Progenitor cell of endocrine pancreas (in vitro differentiated cells): ENCODE measurements around the gene SPSB2. TPM values are rescaled to one million over a fixed set of nuclear protein-coding genes. Genes with fewer than 3 reads are reported as not detected.
A peak's percentile ranks its signal among the peaks of the same experiment; 100 is the strongest.
"Not testable (repeated sequence)": the region's sequence is repeated elsewhere in the genome, so short reads cannot be mapped to it uniquely, and the experiment has no call there.

Experiments
- DNase-seq: peaks from one replicate; pipeline ENCODE4 v3.0.0; 2021; ENCODE audit warnings: low spot score; ENCODE audit not compliant: unreplicated experiment
- H3K27ac Mint-ChIP-seq: 2 replicates; pipeline ENCODE4 v1.8.0; 2021; ENCODE audit warnings: mild to moderate bottlenecking, moderate library complexity, mixed read lengths
- H3K27me3 Mint-ChIP-seq: 2 replicates; pipeline ENCODE4 v1.8.0; 2021; ENCODE audit warnings: mixed read lengths
- H3K36me3 Mint-ChIP-seq: 2 replicates; pipeline ENCODE4 v1.8.0; 2022; ENCODE audit warnings: mixed read lengths; ENCODE audit not compliant: insufficient read depth
- H3K4me1 Mint-ChIP-seq: 2 replicates; pipeline ENCODE4 v1.8.0; 2021; ENCODE audit warnings: low read depth, mixed read lengths
- H3K4me3 Mint-ChIP-seq: 2 replicates; pipeline ENCODE4 v1.8.0; 2021; ENCODE audit warnings: low read depth, mild to moderate bottlenecking, moderate library complexity, mixed read lengths
- H3K9me3 Mint-ChIP-seq: 2 replicates; pipeline ENCODE4 v1.8.0; 2021; ENCODE audit warnings: low read depth, mixed read lengths
- total RNA-seq: library from RNA; stranded (reverse); gene quantifications from 2 replicates; pipeline ENCODE4 v1.2.1, GENCODE V29; 2021
- TF ChIP-seq, protein P1 (sequence below): fragments of 200-600 bp; sonication (generic); IDR thresholded peaks from one replicate; pipeline ENCODE4 v1.5.0; 2021; ENCODE audit warnings: antibody characterized with exemption, mild to moderate bottlenecking; ENCODE audit not compliant: unreplicated experiment

Gene SPSB2
- total RNA-seq, 1 donor from 2014 or later = 11.7 TPM

DNA sequence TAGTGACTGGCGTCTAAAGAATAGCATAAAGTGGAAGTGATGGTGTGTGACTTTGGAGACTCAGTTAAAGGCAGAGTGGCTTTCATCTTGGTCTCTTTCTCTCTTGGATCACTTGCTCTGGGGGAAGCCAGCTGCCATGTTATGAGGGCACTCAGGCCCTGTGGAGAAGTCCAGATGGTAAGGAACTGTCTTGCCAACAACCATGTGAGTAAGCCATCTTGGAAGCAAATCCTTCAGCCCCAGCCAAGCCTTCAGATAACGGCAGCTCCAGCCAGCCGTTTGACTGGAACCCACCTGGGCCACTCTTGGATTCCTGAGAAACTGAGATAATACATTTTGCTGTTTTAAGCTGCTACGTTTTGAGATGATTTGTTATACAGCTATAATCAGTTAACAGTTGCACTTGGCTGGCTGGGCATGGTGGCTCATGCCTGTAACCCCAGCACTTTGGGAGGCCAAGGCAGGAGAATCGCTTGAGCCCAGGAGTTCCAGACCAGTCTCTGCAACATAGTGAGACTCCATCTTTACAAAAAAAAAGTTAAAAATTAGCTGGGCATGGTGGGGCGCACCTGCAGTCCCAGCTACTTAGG lies 23.8 kb upstream of the SPSB2 start:
- TF ChIP-seq, protein P1, sequence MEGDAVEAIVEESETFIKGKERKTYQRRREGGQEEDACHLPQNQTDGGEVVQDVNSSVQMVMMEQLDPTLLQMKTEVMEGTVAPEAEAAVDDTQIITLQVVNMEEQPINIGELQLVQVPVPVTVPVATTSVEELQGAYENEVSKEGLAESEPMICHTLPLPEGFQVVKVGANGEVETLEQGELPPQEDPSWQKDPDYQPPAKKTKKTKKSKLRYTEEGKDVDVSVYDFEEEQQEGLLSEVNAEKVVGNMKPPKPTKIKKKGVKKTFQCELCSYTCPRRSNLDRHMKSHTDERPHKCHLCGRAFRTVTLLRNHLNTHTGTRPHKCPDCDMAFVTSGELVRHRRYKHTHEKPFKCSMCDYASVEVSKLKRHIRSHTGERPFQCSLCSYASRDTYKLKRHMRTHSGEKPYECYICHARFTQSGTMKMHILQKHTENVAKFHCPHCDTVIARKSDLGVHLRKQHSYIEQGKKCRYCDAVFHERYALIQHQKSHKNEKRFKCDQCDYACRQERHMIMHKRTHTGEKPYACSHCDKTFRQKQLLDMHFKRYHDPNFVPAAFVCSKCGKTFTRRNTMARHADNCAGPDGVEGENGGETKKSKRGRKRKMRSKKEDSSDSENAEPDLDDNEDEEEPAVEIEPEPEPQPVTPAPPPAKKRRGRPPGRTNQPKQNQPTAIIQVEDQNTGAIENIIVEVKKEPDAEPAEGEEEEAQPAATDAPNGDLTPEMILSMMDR = no peak
- Mint-ChIP-seq H3K4me3 (no peak overlapping the region), H3K27me3 (no peaks in the 10 kb centered on the region), H3K27ac (no peak overlapping the region), H3K4me1 (no peaks in the 10 kb centered on the region), H3K9me3 (no peaks in the 10 kb centered on the region), H3K36me3 (no peaks in the 10 kb centered on the region)
- DNase-seq = no peak

DNA sequence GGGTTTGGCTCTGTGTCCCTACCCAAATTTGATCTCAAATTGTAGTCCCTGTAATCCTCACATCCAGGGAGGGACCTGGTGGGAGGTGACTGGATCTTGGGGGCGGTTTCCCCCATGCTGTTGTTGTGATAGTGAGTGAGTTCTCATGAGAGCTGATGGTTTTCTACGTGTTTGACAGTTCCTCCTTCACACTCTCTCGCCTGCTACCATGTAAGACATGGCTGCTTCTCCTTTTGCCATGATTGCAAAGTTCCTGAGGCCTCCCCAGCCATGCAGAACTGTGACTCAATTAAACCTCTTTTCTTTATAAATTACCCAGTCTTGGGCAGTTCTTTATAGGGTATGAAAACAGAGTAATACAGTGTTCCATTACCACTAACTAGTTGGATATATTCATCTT lies 21.2 kb upstream of the SPSB2 start:
- TF ChIP-seq, protein P1 = no peak

DNA sequence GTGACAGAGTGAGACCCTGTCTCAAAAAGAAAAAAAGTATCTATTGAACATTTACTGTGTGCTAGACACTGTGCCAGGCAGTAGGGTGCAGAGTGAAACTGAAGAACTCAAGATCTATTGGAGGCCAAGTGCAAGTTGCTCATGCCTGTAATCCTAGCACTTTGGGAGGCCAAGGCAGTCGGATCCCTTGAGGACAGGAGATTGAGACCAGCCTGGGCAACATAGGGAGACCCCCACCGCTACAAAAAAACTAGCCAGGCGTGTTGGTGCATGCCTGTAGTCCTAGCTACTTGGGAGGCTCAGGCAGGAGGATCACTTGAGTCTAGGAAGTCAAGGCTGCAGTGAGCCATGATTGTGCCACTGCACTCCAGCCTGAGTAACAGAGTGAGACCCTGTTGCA lies 19.6 kb upstream of the SPSB2 start:
- H3K27ac Mint-ChIP-seq, H3K27me3 Mint-ChIP-seq, H3K4me3 Mint-ChIP-seq, DNase-seq, H3K9me3 Mint-ChIP-seq, H3K36me3 Mint-ChIP-seq: not testable (repeated sequence)
- H3K4me1 Mint-ChIP-seq = peaks cover 14% of the 10 kb centered on the region

More for the DNA sequence above, 21.2 kb upstream of the SPSB2 start:
- no peaks in the 10 kb centered on the region for H3K27me3 Mint-ChIP-seq
- H3K9me3 Mint-ChIP-seq = no peaks in the 10 kb centered on the region
- no peak overlapping the region for H3K27ac Mint-ChIP-seq
- no peak for DNase-seq
- no peaks in the 10 kb centered on the region for H3K36me3 Mint-ChIP-seq
- no peak overlapping the region for H3K4me3 Mint-ChIP-seq
- H3K4me1 Mint-ChIP-seq = peaks cover 9% of the 10 kb centered on the region

DNA sequence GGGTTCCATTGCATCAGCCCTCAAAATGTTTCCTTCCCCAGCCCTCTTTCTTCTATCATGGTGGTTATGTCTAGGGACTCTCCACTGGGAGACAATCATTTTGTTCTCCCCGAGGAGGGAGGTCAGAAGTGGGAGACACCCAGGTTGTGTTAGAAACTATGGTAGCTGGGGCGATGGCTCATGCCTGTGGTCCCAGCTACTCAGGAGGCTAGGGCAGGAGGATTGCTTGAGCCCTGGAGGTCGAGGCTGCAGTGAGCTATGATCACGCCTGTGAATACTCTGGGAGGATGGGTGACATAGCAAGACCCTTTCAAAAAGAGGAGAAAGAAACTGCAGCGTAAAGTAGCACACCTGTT lies 18.5 kb upstream of the SPSB2 start:
- no peak for DNase-seq
- Mint-ChIP-seq H3K36me3 (peaks cover 2% of the 10 kb centered on the region), H3K27me3 (no peaks in the 10 kb centered on the region), H3K9me3 (no peaks in the 10 kb centered on the region), H3K4me1 (peaks cover 22% of the 10 kb centered on the region), H3K27ac (peak overlapping the region; percentile 97), H3K4me3 (peak overlapping the region; percentile 70)
- TF ChIP-seq, protein P1 = no peak

DNA sequence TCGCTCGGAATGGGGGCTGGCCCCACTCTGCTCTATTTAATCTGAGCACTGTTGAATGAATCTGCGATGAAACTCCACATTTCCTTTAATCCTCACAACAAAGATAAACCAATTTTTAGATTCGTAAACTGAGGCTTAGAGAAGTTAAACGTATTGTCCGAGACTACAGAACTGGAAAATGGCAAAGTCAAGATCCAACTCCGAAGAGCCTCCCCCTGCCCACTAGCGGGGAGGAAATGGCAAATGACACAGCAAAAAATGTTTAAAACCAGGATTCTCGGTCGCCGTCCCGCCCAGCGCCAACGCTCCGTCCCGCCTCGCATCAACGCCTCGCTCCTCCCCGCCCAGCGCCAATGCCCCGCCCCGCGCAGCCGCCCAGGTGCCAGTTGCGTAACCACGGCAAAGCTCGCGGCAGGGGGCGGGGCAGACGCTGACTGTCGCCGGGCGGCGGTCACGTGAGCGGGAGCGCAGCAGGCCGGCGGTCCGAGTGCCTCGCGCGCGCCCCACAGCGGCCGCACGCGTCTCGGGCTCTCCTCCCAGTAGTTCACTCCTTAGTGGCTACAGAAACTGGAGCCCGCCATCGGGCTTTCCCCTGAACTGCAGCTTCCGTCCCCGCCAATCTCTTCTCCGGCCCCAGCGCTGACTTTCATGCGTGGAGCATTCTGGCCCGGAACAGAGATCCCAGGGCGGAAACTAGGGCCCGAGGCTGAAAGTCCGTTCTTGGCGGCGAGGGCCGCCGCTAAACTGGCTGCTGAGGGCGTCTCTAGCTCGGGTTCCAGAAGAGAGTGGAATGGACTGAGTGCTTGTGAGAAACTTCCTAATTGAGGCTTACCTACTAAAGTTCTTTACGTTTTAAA lies 17.9 kb upstream of the SPSB2 start:
- Mint-ChIP-seq H3K9me3 (no peaks in the 10 kb centered on the region), H3K36me3 (peaks cover 2% of the 10 kb centered on the region), H3K27me3 (no peaks in the 10 kb centered on the region), H3K4me3 (peak overlapping the region; percentile 70), H3K27ac (peak overlapping the region; percentile 97), H3K4me1 (peaks cover 28% of the 10 kb centered on the region)
- DNase-seq = peak; percentile 100
- TF ChIP-seq, protein P1 = peak; percentile 99

DNA sequence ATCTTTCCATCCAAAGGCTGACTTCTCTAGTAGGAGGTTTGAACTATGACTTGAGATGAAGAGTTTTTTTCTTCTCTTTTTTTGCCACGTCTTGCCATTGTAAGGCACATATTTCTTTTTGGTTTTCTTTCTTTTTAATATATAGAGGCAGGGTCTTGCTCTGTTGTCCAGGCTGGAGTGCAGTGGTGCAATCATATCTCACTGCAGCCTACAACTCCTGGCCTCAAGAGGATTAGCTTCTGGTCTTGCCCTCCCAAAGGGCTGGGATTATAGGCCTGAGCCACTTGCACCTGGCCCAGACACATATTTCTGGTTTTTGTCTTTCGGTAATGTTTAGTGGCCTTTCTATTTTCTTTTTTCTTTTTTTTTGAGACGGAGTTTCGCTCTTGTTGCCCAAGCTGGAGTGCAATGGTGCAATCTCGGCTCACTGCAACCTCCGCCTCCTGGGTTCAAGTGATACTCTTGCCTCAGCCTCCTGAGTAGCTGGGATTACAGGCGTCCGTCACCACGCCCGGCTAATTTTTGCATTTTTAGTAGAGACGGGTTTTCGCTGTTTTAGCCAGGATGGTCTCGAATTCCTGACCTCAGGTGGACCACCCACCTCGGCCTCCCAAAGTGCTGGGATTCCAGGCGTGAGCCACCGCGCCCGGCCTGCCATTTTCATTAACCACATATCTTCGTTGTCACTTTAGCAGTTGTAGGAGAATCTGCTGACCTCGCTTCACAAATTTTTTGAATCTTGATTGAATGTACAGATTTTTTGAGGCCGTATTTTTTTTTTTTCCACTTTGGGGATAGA lies 16.9 kb upstream of the SPSB2 start:
- not testable (repeated sequence) for H3K9me3 Mint-ChIP-seq, H3K36me3 Mint-ChIP-seq, DNase-seq, H3K27me3 Mint-ChIP-seq
- peaks cover 33% of the 10 kb centered on the region for H3K4me1 Mint-ChIP-seq
- peak overlapping the region; percentile 97 for H3K27ac Mint-ChIP-seq
- H3K4me3 Mint-ChIP-seq = peak overlapping the region; percentile 70

DNA sequence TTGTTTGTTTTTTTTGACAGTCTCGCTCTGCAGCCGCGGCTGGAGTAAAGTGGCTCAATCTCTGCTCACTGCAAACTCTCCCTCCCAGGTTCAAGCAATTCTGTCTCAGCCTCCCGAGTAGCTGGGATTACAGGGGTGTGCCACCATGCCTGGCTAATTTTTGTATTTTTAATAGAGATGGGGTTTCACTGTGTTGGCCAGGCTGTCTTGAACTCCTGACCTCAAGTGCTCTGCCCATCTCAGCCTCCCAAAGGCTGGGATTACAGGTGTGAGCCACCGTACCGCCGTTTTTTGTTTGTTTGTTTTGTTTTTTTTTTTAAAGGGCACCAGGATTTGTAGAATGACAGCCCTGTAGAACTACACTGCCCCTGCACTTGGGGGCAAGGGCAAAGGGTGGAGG lies 15.7 kb upstream of the SPSB2 start:
- not testable (repeated sequence) for H3K27me3 Mint-ChIP-seq, DNase-seq, H3K9me3 Mint-ChIP-seq, H3K4me3 Mint-ChIP-seq
- peaks cover 12% of the 10 kb centered on the region for H3K36me3 Mint-ChIP-seq
- H3K4me1 Mint-ChIP-seq = peaks cover 34% of the 10 kb centered on the region
- H3K27ac Mint-ChIP-seq = peak overlapping the region; percentile 100
